ENCODE measurements around the gene TMEM108.

Gene TMEM108

GRCh38 chr3:133192967-133193366 is 154.8 kb downstream of the TMEM108 start:
- no peaks in the 10 kb centered on the region for H3K9me3 ChIP-seq (ENCODE audit: low read length)
- no peaks in the 10 kb centered on the region for H3K9me2 ChIP-seq (ENCODE audit: low read depth, low read length)
- H2AFZ ChIP-seq (ENCODE audit: low read length): no peak overlapping the region
- H3K9ac ChIP-seq (ENCODE audit: low read length): no peak overlapping the region
- no peaks in the 10 kb centered on the region for H3K79me2 ChIP-seq (ENCODE audit: insufficient read depth, low read length)
- no peaks in the 10 kb centered on the region for H3K4me1 ChIP-seq (ENCODE audit: insufficient read depth, low read length, severe bottlenecking)
- no peak for TF ChIP-seq EZH2 (IDR thresholded peaks at IDR 0.05; ENCODE audit: borderline replicate concordance, low read length)
- no peak for TF ChIP-seq CTCF (IDR thresholded peaks at IDR 0.05; ENCODE audit: low read length)
- H3K4me3 ChIP-seq (ENCODE audit: low read depth, low read length, poor library complexity, severe bottlenecking): no peak overlapping the region
- no peaks in the 10 kb centered on the region for H3F3A ChIP-seq (ENCODE audit: insufficient read depth, low read length)
- no peak overlapping the region for H3K4me2 ChIP-seq (ENCODE audit: low read length)
- no peaks in the 10 kb centered on the region for H4K20me1 ChIP-seq (ENCODE audit: insufficient read depth, low read length)
- no peaks in the 10 kb centered on the region for H3K27me3 ChIP-seq (ENCODE audit: insufficient read depth, low read length)
- H3K27ac ChIP-seq (ENCODE audit: low read depth, low read length, poor library complexity, severe bottlenecking): no peak overlapping the region
- H3K36me3 ChIP-seq (ENCODE audit: insufficient read depth, low read length): no peaks in the 10 kb centered on the region

DNA sequence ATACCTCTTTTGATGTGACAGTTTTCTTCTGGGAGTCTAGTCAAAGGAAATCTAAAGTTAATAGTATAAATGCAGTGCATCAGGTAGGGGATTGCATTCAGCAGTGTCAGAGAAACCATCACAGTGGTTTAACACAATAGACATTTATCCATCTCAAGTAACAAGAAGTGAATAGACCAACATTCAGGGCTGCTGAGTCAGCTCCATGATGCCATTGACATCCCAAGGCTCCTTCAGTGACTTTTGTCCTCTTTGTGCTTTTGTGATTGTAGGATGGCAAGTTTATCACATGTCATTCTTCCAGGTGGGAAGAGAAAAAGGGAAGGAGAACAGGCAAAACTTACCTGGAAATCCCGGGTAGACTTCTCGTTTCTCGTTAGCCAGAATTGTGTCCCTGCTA is 158.3 kb downstream of the TMEM108 start:
- Histone ChIP-seq H4K20me1 (ENCODE audit: insufficient read depth, low read length) (no peaks in the 10 kb centered on the region), H3K9me2 (ENCODE audit: low read depth, low read length) (no peaks in the 10 kb centered on the region), H3K4me3 (ENCODE audit: low read depth, low read length, poor library complexity, severe bottlenecking) (no peak overlapping the region), H3K27me3 (ENCODE audit: insufficient read depth, low read length) (no peaks in the 10 kb centered on the region; the same call in 1 of the 2 replicates), H3K9me3 (ENCODE audit: low read length) (no peaks in the 10 kb centered on the region), H3F3A (ENCODE audit: insufficient read depth, low read length) (no peaks in the 10 kb centered on the region), H3K36me3 (ENCODE audit: insufficient read depth, low read length) (no peaks in the 10 kb centered on the region), H3K4me1 (ENCODE audit: insufficient read depth, low read length, severe bottlenecking) (no peaks in the 10 kb centered on the region), H3K4me2 (ENCODE audit: low read length) (no peak overlapping the region), H2AFZ (ENCODE audit: low read length) (no peak overlapping the region), H3K9ac (ENCODE audit: low read length) (no peak overlapping the region), H3K27ac (ENCODE audit: low read depth, low read length, poor library complexity, severe bottlenecking) (no peak overlapping the region), H3K79me2 (ENCODE audit: insufficient read depth, low read length) (no peaks in the 10 kb centered on the region)
- TF ChIP-seq EZH2 (IDR thresholded peaks at IDR 0.05; ENCODE audit: borderline replicate concordance, low read length) (no peak), CTCF (IDR thresholded peaks at IDR 0.05; ENCODE audit: low read length) (no peak)

DNA sequence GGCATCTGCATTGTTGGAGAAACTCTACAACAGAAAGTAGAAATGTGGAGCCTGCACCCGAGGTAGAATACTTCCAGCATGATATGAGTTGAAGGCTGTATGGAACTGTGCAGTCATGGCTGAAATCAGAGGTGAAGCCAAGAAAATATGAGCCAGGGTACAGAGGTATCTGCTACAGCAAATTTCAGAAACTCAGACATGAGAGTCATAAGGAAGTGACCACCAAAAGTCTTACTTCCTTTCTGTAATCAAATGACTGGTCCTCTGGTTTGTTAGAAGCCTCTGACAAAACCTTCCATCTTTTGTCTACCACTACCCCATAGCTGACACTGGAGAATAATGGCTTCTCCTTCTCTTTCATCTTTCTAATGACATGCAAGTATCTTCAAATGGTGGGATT is 159.4 kb downstream of the TMEM108 start:
- Histone ChIP-seq H3K9me2 (ENCODE audit: low read depth, low read length) (no peaks in the 10 kb centered on the region), H3K27ac (ENCODE audit: low read depth, low read length, poor library complexity, severe bottlenecking) (no peak overlapping the region), H3K36me3 (ENCODE audit: insufficient read depth, low read length) (no peaks in the 10 kb centered on the region), H3K9ac (ENCODE audit: low read length) (no peak overlapping the region), H2AFZ (ENCODE audit: low read length) (no peak overlapping the region), H3K9me3 (ENCODE audit: low read length) (no peaks in the 10 kb centered on the region), H3K4me3 (ENCODE audit: low read depth, low read length, poor library complexity, severe bottlenecking) (no peak overlapping the region), H4K20me1 (ENCODE audit: insufficient read depth, low read length) (no peaks in the 10 kb centered on the region), H3F3A (ENCODE audit: insufficient read depth, low read length) (no peaks in the 10 kb centered on the region), H3K27me3 (ENCODE audit: insufficient read depth, low read length) (no peaks in the 10 kb centered on the region; the same call in 1 of the 2 replicates), H3K4me1 (ENCODE audit: insufficient read depth, low read length, severe bottlenecking) (no peaks in the 10 kb centered on the region), H3K4me2 (ENCODE audit: low read length) (no peak overlapping the region), H3K79me2 (ENCODE audit: insufficient read depth, low read length) (no peaks in the 10 kb centered on the region)
- no peak for TF ChIP-seq EZH2 (IDR thresholded peaks at IDR 0.05; ENCODE audit: borderline replicate concordance, low read length)
- no peak for TF ChIP-seq CTCF (IDR thresholded peaks at IDR 0.05; ENCODE audit: low read length)

Data from OCI-LY1 (cell line).